ENCODE results near the gene PRDM16. TPM values are rescaled to one million over a fixed set of nuclear protein-coding genes. Genes with fewer than 3 reads are reported as not detected.

The PRDM16 gene
- total and polyA plus RNA-seq, 2 of the 8 experiments (the other 6 are each of a cell fraction or from before 2014, with no cell fraction given): 0.39 to 0.43 TPM

- H3K36me3 ChIP-seq (ENCODE audit: control insufficient read depth in 2 of 4, insufficient read depth in 4 of 4, low read length in 3 of 4): no peaks in the 10 kb centered on the region; a peak in 1 of 8 replicates
- POLR2A ChIA-PET (ENCODE audit: partially characterized antibody): no interaction called here
- no peaks in the 10 kb centered on the region for H3K79me2 ChIP-seq (ENCODE audit: control insufficient read depth in 1 of 2, insufficient read depth in 2 of 2, low read length in 2 of 2)
- no peaks in the 10 kb centered on the region for H3K79me1 ChIP-seq (ENCODE audit: low read depth, low read length)
- peaks cover 11 to 12% of the 10 kb centered on the region in 2 experiments; a peak in 3 of 4 replicates for H3K9me3 ChIP-seq (ENCODE audit: insufficient read depth in 2 of 2, low read depth in 1 of 2, low read length in 1 of 2)
- H3K23me2 ChIP-seq (ENCODE audit: low read depth, low read length): peaks cover 14% of the 10 kb centered on the region; the same call in 1 of the 2 replicates
- WGBS, 2 experiments (ENCODE audit: extremely low coverage in 1 of 2, insufficient coverage in 1 of 2, insufficient read length in 1 of 2, insufficient replicate concordance in 2 of 2, low coverage in 1 of 2, low lambda C conversion rate in 2 of 2, missing lambda C conversion rate in 1 of 2): 90% methylated on average over 8 of the region's 15 CpGs; no CpG with 5 or more reads in 1 of the 2 experiments
- DNase-seq (ENCODE audit: low read depth in 1 of 2, low spot score in 2 of 2): no peak
- TF ChIP-seq PHF8 (conservative IDR thresholded peaks at IDR 0.05; ENCODE audit: low read depth, low read length): no peak
- H3K27me3 ChIP-seq (replicated peaks in 1 of 4; ENCODE audit: control insufficient read depth in 3 of 4, extremely low read depth in 1 of 4, insufficient read depth in 3 of 4, low read length in 3 of 4): 0 out of 7 replicates have a peak, but pooled peaks cover 0 to 2% (median 0%) of the 10 kb centered on the region in 4 experiments
- H3K14ac ChIP-seq (ENCODE audit: insufficient read length): no peak overlapping the region
- H2BK12ac ChIP-seq (ENCODE audit: low read depth, low read length): no peak overlapping the region
- no peak overlapping the region for H3K18ac ChIP-seq (ENCODE audit: extremely low read depth, low read length)
- no peak overlapping the region for H3K27ac ChIP-seq (ENCODE audit: low read depth, low read length)
- H2AK5ac ChIP-seq (ENCODE audit: low read depth, low read length): no peak overlapping the region
- no peak overlapping the region for H2BK120ac ChIP-seq (replicated peaks; ENCODE audit: low read depth, low read length)
- no peak overlapping the region for H2BK15ac ChIP-seq (ENCODE audit: low read length)
- no peak for FAIRE-seq
- H4K91ac ChIP-seq (replicated peaks; ENCODE audit: insufficient read length, low read length): no peak overlapping the region
- H4K8ac ChIP-seq (ENCODE audit: extremely low read depth, insufficient read depth, low read length): no peak overlapping the region
- H3K9ac ChIP-seq (replicated peaks in 1 of 4; ENCODE audit: extremely low read depth in 1 of 4, low read depth in 3 of 4, low read length in 3 of 4): no peak overlapping the region
- no peak overlapping the region for H2BK20ac ChIP-seq (ENCODE audit: low read length)
- H4K20me1 ChIP-seq (replicated peaks in 1 of 2; ENCODE audit: control insufficient read depth in 1 of 2, insufficient read depth in 2 of 2, low read length in 2 of 2): peaks cover 0 to 4% of the 10 kb centered on the region in 2 experiments
- no peak overlapping the region for H2BK5ac ChIP-seq (ENCODE audit: low read depth, low read length)
- CTCF ChIA-PET (ENCODE audit: partially characterized antibody): no interaction called here
- H3K4me1 ChIP-seq (replicated peaks in 1 of 4; ENCODE audit: control insufficient read depth in 3 of 4, insufficient read depth in 4 of 4, low read length in 3 of 4): no peaks in the 10 kb centered on the region
- no peak overlapping the region for H2AFZ ChIP-seq (ENCODE audit: low read length)
- H4K5ac ChIP-seq (ENCODE audit: insufficient read length, low read depth, low read length): no peak overlapping the region
- H3K56ac ChIP-seq (replicated peaks; ENCODE audit: insufficient read length, low read depth, low read length): no peak overlapping the region
- H3K4me2 ChIP-seq (ENCODE audit: insufficient read depth in 1 of 2, low read depth in 2 of 2, low read length in 2 of 2): no peak overlapping the region
- no peak overlapping the region for H3K4ac ChIP-seq (replicated peaks; ENCODE audit: insufficient read length, low read depth, low read length)
- H3K4me3 ChIP-seq (ENCODE audit: extremely low read depth in 1 of 4, insufficient read depth in 2 of 4, low read depth in 3 of 4, low read length in 4 of 4): no peak overlapping the region
- no peak overlapping the region for H3K23ac ChIP-seq (ENCODE audit: insufficient read length)
These were observed 110.5 kb downstream of the PRDM16 start for GRCh38 chr1:3179471-3179870.

All from H1 (cell line).